OCI-LY3 (cell line): ENCODE results near the gene TMA16.

ENCODE experiments used
- EZH2phosphoT487 ChIP-seq: fragments of 200-600 bp; shearing (Covaris generic); IDR thresholded peaks from 2 replicates; pipeline ENCODE4 v1.6.1; 2018; ENCODE audit warnings: antibody characterized with exemption, mixed run types, low read depth
- TF ChIP-seq, protein P1 (sequence below): fragments of 200-600, 300-600 bp; sonication (generic); IDR thresholded peaks from 2 replicates; pipeline ENCODE4 v1.5.1; 2014; ENCODE audit warnings: antibody characterized with exemption, low read length, low read depth

DNA sequence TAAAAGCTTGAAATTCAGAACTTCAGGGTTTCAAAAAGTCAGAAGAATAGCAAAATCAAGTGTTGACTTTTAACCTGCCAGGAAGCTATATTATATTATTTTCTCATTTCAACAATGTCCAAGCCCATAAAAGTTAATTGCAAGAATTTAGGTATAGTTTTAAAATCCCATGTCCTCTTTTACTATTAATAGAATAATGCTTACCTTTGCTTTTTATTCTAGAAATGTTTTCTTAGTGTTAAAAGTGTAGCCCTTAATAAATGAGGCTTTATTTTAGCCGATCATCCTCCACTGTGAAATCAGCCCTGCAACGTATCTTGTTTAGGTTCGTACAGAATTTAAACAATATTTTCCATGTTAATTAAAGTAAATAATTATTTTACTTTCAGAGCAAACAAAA, 31.5 kb downstream of the TMA16 start:
- TF ChIP-seq, protein P1, sequence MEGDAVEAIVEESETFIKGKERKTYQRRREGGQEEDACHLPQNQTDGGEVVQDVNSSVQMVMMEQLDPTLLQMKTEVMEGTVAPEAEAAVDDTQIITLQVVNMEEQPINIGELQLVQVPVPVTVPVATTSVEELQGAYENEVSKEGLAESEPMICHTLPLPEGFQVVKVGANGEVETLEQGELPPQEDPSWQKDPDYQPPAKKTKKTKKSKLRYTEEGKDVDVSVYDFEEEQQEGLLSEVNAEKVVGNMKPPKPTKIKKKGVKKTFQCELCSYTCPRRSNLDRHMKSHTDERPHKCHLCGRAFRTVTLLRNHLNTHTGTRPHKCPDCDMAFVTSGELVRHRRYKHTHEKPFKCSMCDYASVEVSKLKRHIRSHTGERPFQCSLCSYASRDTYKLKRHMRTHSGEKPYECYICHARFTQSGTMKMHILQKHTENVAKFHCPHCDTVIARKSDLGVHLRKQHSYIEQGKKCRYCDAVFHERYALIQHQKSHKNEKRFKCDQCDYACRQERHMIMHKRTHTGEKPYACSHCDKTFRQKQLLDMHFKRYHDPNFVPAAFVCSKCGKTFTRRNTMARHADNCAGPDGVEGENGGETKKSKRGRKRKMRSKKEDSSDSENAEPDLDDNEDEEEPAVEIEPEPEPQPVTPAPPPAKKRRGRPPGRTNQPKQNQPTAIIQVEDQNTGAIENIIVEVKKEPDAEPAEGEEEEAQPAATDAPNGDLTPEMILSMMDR: no peak
- TF ChIP-seq EZH2phosphoT487: no peak
